BLaER1 (cell line): ENCODE measurements around the gene SLC12A2.

Experiments used
- H3K27ac ChIP-seq: shearing (Covaris generic); formaldehyde crosslinking; 2 replicates; pipeline ENCODE4 v1.8.1; 2022
- H3K27me3 ChIP-seq: shearing (Covaris generic); formaldehyde crosslinking; 2 replicates; pipeline ENCODE4 v1.8.1; 2022
- H3K36me3 ChIP-seq: shearing (Covaris generic); formaldehyde crosslinking; 2 replicates; pipeline ENCODE4 v1.8.1; 2022
- H3K4me1 ChIP-seq: shearing (Covaris generic); formaldehyde crosslinking; 2 replicates; pipeline ENCODE4 v1.8.1; 2022
- H3K4me2 ChIP-seq: shearing (Covaris generic); formaldehyde crosslinking; 2 replicates; pipeline ENCODE4 v1.8.1; 2022
- H3K4me3 ChIP-seq: shearing (Covaris generic); formaldehyde crosslinking; 2 replicates; pipeline ENCODE4 v1.8.1; 2022
- H3K9ac ChIP-seq: shearing (Covaris generic); formaldehyde crosslinking; 2 replicates; pipeline ENCODE4 v1.8.1; 2022
- H3K9me3 ChIP-seq: shearing (Covaris generic); formaldehyde crosslinking; 2 replicates; pipeline ENCODE4 v1.8.1; 2022
- H4K20me1 ChIP-seq: shearing (Covaris generic); formaldehyde crosslinking; 2 replicates; pipeline ENCODE4 v1.8.1; 2022
- Cebpa-rat ChIP-seq: shearing (Covaris generic); IDR thresholded peaks from 2 replicates; pipeline ENCODE4 v1.8.1; 2022

Gene SLC12A2

GRCh38 chr5:128074171-128074570, 9.4 kb upstream of the SLC12A2 start:
- Histone ChIP-seq H3K9me3 (no peaks in the 10 kb centered on the region), H4K20me1 (no peaks in the 10 kb centered on the region; the same call in 1 of the 2 replicates), H3K4me2 (peak overlapping the region; percentile 35; the same call in 1 of the 2 replicates), H3K27me3 (no peaks in the 10 kb centered on the region), H3K9ac (no peak overlapping the region), H3K27ac (no peak overlapping the region), H3K4me3 (no peak overlapping the region), H3K36me3 (peaks cover 21% of the 10 kb centered on the region), H3K4me1 (peaks cover 18% of the 10 kb centered on the region)
- TF ChIP-seq Cebpa-rat, result no peak

- Histone ChIP-seq H3K36me3 (peaks cover 21% of the 10 kb centered on the region), H3K9me3 (no peaks in the 10 kb centered on the region), H3K27ac (no peak overlapping the region), H3K4me1 (peaks cover 26% of the 10 kb centered on the region), H3K4me2 (no peak overlapping the region), H3K4me3 (no peak overlapping the region), H4K20me1 (no peaks in the 10 kb centered on the region; the same call in 1 of the 2 replicates), H3K27me3 (no peaks in the 10 kb centered on the region), H3K9ac (no peak overlapping the region)
- no peak for TF ChIP-seq Cebpa-rat
These were observed 8.6 kb upstream of the SLC12A2 start for GRCh38 chr5:128074953-128075352.

GRCh38 chr5:128077526-128077925, 6.0 kb upstream of the SLC12A2 start:
- Histone ChIP-seq H3K9me3 (no peaks in the 10 kb centered on the region), H3K4me1 (peaks cover 49% of the 10 kb centered on the region), H3K4me2 (no peak overlapping the region), H4K20me1 (no peaks in the 10 kb centered on the region; the same call in 1 of the 2 replicates), H3K27me3 (no peaks in the 10 kb centered on the region), H3K36me3 (peaks cover 10% of the 10 kb centered on the region), H3K4me3 (no peak overlapping the region), H3K9ac (no peak overlapping the region), H3K27ac (no peak overlapping the region)
- no peak for TF ChIP-seq Cebpa-rat

GRCh38 chr5:128081111-128081851, 2.3 kb upstream of the SLC12A2 start:
- peak overlapping the region; percentile 99 for H3K4me3 ChIP-seq
- no peaks in the 10 kb centered on the region for H3K36me3 ChIP-seq
- no peaks in the 10 kb centered on the region for H3K27me3 ChIP-seq
- peak overlapping the region; percentile 94; the same call in 1 of the 2 replicates for H3K9ac ChIP-seq
- H3K9me3 ChIP-seq, result no peaks in the 10 kb centered on the region
- H3K4me1 ChIP-seq, result peaks cover 55% of the 10 kb centered on the region
- H3K4me2 ChIP-seq, result peak overlapping the region; percentile 83
- TF ChIP-seq Cebpa-rat, result no peak
- H4K20me1 ChIP-seq, result peaks cover 25% of the 10 kb centered on the region
- peak overlapping the region; percentile 97; the same call in 1 of the 2 replicates for H3K27ac ChIP-seq

GRCh38 chr5:128082551-128083032, 974 bp upstream of the SLC12A2 start:
- peak overlapping the region; percentile 99 for H3K4me3 ChIP-seq
- H3K9ac ChIP-seq, result peak overlapping the region; percentile 94
- peak overlapping the region; percentile 97 for H3K27ac ChIP-seq
- H3K4me2 ChIP-seq, result peak overlapping the region; percentile 83
- no peaks in the 10 kb centered on the region for H3K27me3 ChIP-seq
- peaks cover 64% of the 10 kb centered on the region for H3K4me1 ChIP-seq
- TF ChIP-seq Cebpa-rat, result no peak
- H3K9me3 ChIP-seq, result no peaks in the 10 kb centered on the region
- H3K36me3 ChIP-seq, result no peaks in the 10 kb centered on the region
- peaks cover 38% of the 10 kb centered on the region for H4K20me1 ChIP-seq

GRCh38 chr5:128083811-128084227, 253 bp downstream of the SLC12A2 start:
- peaks cover 58% of the 10 kb centered on the region for H3K4me1 ChIP-seq
- no peaks in the 10 kb centered on the region for H3K9me3 ChIP-seq
- peak overlapping the region; percentile 99 for H3K4me3 ChIP-seq
- H3K27me3 ChIP-seq, result no peaks in the 10 kb centered on the region
- H3K36me3 ChIP-seq, result no peaks in the 10 kb centered on the region; the same call in 1 of the 2 replicates
- peak overlapping the region; percentile 94 for H3K9ac ChIP-seq
- H3K27ac ChIP-seq, result peak overlapping the region; percentile 97
- TF ChIP-seq Cebpa-rat, result no peak
- peak overlapping the region; percentile 92 for H3K4me2 ChIP-seq
- H4K20me1 ChIP-seq, result peaks cover 39% of the 10 kb centered on the region

GRCh38 chr5:128084228-128085167, 932 bp downstream of the SLC12A2 start:
- Histone ChIP-seq H3K9me3 (no peaks in the 10 kb centered on the region), H3K27me3 (no peaks in the 10 kb centered on the region), H3K4me2 (peak overlapping the region; percentile 92), H3K36me3 (peaks cover 4% of the 10 kb centered on the region; the same call in 1 of the 2 replicates), H3K27ac (peak overlapping the region; percentile 97), H4K20me1 (peaks cover 39% of the 10 kb centered on the region), H3K9ac (peak overlapping the region; percentile 94), H3K4me3 (peak overlapping the region; percentile 99), H3K4me1 (peaks cover 51% of the 10 kb centered on the region)
- no peak for TF ChIP-seq Cebpa-rat

GRCh38 chr5:128085413-128085812, 1.8 kb downstream of the SLC12A2 start:
- no peak for TF ChIP-seq Cebpa-rat
- no peak overlapping the region for H3K27ac ChIP-seq
- peak overlapping the region; percentile 94 for H3K9ac ChIP-seq

GRCh38 chr5:128091579-128091978, 8.0 kb downstream of the SLC12A2 start:
- peaks cover 6% of the 10 kb centered on the region for H3K4me1 ChIP-seq
- H3K9me3 ChIP-seq, result peaks cover 30% of the 10 kb centered on the region
- H3K9ac ChIP-seq, result no peak overlapping the region
- H3K27ac ChIP-seq, result no peak overlapping the region
- H3K27me3 ChIP-seq, result no peaks in the 10 kb centered on the region
- TF ChIP-seq Cebpa-rat, result no peak
- H4K20me1 ChIP-seq, result peaks cover 26% of the 10 kb centered on the region
- H3K36me3 ChIP-seq, result peaks cover 29% of the 10 kb centered on the region
- H3K4me3 ChIP-seq, result no peak overlapping the region
- no peak overlapping the region for H3K4me2 ChIP-seq

More at GRCh38 chr5:128085413-128085812, 1.8 kb downstream of the SLC12A2 start:
- Histone ChIP-seq H3K27me3 (no peaks in the 10 kb centered on the region), H3K4me2 (peak overlapping the region; percentile 92), H3K9me3 (no peaks in the 10 kb centered on the region), H3K4me3 (peak overlapping the region; percentile 99), H4K20me1 (peaks cover 39% of the 10 kb centered on the region), H3K4me1 (peaks cover 42% of the 10 kb centered on the region), H3K36me3 (peaks cover 4% of the 10 kb centered on the region; the same call in 1 of the 2 replicates)
